Sigmoid colon (tissue), 7 donors: ENCODE data around the gene SKI. TPM values are rescaled to one million over a fixed set of nuclear protein-coding genes. Genes with fewer than 3 reads are reported as not detected.

Experiments
- DNase-seq: peaks from one replicate; pipeline ENCODE4 v3.0.0-alpha.2; 2019
- H3K27ac ChIP-seq, 4 donors: fragments of 200-600 bp; sonication (generic); one replicate each; pipeline ENCODE4 v1.5.1; 2016 to 2019; ENCODE audit warnings: mild to moderate bottlenecking in 1 of 4
- H3K27me3 ChIP-seq, 3 donors: fragments of 200-600 bp; sonication (generic); one replicate each; pipeline ENCODE4 v1.5.1; 2019; ENCODE audit warnings: mild to moderate bottlenecking in 1 of 3
- H3K36me3 ChIP-seq, 4 donors: fragments of 200-600 bp; sonication (generic); one replicate each; pipeline ENCODE4 v1.5.1; 2016 to 2019
- H3K4me1 ChIP-seq, 4 donors: fragments of 200-600 bp; sonication (generic); one replicate each; pipeline ENCODE4 v1.5.1; 2017 to 2019
- H3K4me3 ChIP-seq, 4 donors: fragments of 200-600 bp; sonication (generic); one replicate each; pipeline ENCODE4 v1.5.1; 2017 to 2019; ENCODE audit warnings: mild to moderate bottlenecking in 2 of 4, moderate library complexity in 1 of 4
- H3K9me3 ChIP-seq, 4 donors: fragments of 200-600 bp in 3 of 4; sonication (generic) in 3 of 4; one replicate each; pipeline versions ENCODE4 v1.5.1 to v1.6.1; 2013 to 2019
- EP300 ChIP-seq, 4 donors: sonication (generic); formaldehyde crosslinking; IDR thresholded peaks; one replicate each; pipeline ENCODE4 v1.6.1; 2017; ENCODE audit warnings: antibody characterized with exemption in 4 of 4
- POLR2A ChIP-seq, 2 donors: fragments of 450-650 bp; IDR thresholded peaks; one replicate each; pipeline ENCODE4 v1.6.1; 2016; ENCODE audit warnings: antibody characterized with exemption in 2 of 2, mild to moderate bottlenecking in 2 of 2, moderate library complexity in 2 of 2
- POLR2AphosphoS5 ChIP-seq, 4 donors: sonication (generic); formaldehyde crosslinking; IDR thresholded peaks; one replicate each; pipeline ENCODE4 v1.6.1; 2017; ENCODE audit warnings: antibody characterized with exemption in 4 of 4
- WGBS, 2 donors: extraction: QIAGEN DNeasy Blood & Tissue Kit; methylation state at CpG; one replicate each; pipeline ENCODE4 v1.1.7; 2013; 5-methylcytosine and 5-hydroxymethylcytosine counted together
- intact Hi-C: fragments of 100-400 bp; cut with DNase I; formaldehyde crosslinking; loops from one replicate; pipeline ENCODE4 v1.15.1; 2023
- polyA plus RNA-seq, 3 donors: library from polyadenylated mRNA; stranded (reverse); fragments of 200-250 nt; gene quantifications; one replicate each; pipeline ENCODE4 v1.2.3, GENCODE V29; 2013
- total RNA-seq, 4 donors: library from RNA; depleted of rRNA; stranded (reverse); fragments of >200 nt; gene quantifications; one replicate each; pipeline ENCODE4 v1.1.0, GENCODE V29; 2016
- TF ChIP-seq, protein P1 (sequence below), 4 experiments: fragments of 450-650 bp in 3 of 4; fragments of 200-600 bp in 1 of 4; IDR thresholded peaks; one replicate each; pipeline ENCODE4 v1.5.1; 2016 to 2019; ENCODE audit warnings: antibody characterized with exemption in 4 of 4, mild to moderate bottlenecking in 3 of 4, moderate library complexity in 2 of 4
- donor health status: healthy with polysubstance abuse.
- donor health status: Bipolar disorder and iron deficiency.
- donor health status: healthy.

Gene SKI
- total and polyA plus RNA-seq, 7 donors: 5.8 to 50.4 (median 19.3) TPM

DNA sequence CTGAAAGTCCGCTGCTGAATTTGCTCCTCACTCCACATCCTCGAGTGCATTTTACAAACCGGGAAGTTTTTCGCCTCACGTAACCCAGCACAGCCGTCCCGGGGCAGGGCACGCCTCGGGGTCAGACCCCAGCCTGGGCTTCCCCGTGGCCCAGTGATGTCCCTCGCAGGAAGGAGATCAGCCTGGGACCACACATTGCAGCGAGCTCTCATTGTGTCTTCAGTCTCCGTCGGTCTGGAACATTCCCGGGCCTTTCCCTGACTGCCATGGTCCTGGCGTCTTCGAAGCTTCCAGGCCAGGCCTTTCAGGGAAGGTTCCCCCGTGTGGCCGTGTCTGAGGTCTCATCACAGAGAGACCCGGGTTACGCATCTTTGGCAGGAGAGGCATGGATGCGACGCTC, 119.8 kb downstream of the SKI start:
- intact Hi-C loops: no loop called here
- 79 to 83% methylated on average over 23 of the region's 23 CpGs for WGBS, 2 donors
- Histone ChIP-seq H3K27ac (no peak overlapping the region), H3K4me3 (no peak overlapping the region), H3K4me1 (peaks cover 0 to 2% (median 0%) of the 10 kb centered on the region in 4 donors), H3K36me3 (no peaks in the 10 kb centered on the region), H3K9me3 (no peaks in the 10 kb centered on the region), H3K27me3 (no peaks in the 10 kb centered on the region)
- peak; percentile 55 for DNase-seq
- no peak for TF ChIP-seq POLR2AphosphoS5 (IDR thresholded peaks at IDR 0.05)
- TF ChIP-seq, protein P1, sequence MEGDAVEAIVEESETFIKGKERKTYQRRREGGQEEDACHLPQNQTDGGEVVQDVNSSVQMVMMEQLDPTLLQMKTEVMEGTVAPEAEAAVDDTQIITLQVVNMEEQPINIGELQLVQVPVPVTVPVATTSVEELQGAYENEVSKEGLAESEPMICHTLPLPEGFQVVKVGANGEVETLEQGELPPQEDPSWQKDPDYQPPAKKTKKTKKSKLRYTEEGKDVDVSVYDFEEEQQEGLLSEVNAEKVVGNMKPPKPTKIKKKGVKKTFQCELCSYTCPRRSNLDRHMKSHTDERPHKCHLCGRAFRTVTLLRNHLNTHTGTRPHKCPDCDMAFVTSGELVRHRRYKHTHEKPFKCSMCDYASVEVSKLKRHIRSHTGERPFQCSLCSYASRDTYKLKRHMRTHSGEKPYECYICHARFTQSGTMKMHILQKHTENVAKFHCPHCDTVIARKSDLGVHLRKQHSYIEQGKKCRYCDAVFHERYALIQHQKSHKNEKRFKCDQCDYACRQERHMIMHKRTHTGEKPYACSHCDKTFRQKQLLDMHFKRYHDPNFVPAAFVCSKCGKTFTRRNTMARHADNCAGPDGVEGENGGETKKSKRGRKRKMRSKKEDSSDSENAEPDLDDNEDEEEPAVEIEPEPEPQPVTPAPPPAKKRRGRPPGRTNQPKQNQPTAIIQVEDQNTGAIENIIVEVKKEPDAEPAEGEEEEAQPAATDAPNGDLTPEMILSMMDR (IDR thresholded peaks at IDR 0.05): no peak
- no peak for TF ChIP-seq POLR2A (IDR thresholded peaks at IDR 0.05)
- TF ChIP-seq EP300 (IDR thresholded peaks at IDR 0.05): no peak

DNA sequence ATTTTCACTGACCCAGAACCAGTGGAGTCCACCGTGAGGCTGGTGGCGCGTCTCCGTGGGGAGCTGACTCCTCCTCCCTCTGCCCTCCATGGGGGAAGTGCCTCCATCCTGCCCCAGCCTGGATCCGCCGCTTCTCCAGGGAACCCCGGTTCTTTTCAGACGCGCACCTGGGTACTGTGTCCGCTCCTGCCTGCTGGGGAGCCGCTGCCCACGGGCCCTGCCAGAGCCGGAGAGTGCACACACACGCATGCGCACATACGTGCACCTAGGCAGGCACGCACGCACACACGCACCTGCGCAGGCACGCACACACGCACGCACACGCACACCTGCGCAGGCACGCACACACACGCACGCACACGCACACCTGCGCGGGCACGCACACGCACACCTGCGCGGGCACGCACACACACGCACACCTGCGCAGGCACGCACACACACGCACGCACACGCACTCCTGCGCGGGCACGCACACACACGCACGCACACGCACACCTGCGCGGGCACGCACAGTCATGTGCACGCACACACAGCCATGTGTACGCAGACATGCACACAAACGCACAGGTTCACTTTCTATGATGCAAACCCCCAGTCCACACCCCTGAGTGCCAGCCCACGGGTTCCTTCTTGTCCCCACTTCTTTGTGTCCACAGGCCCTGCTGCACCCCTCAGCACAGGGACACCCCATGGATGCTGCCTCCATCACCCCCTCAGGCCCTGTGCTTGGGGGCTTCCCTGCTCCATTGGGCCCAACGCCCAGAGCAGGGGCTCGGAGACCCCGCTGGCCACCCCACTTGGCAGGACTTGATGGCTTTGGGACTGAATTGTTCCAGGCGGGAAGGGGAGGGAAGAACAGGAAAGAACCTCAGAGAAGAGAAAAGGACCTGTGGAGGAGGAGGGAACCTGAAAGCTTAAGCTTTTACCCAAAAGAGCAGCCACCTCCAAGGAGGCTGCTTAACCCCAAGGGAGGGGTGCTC, 120.5 kb downstream of the SKI start:
- no peaks in the 10 kb centered on the region for H3K36me3 ChIP-seq
- no peaks in the 10 kb centered on the region for H3K9me3 ChIP-seq
- no peak overlapping the region for H3K4me3 ChIP-seq
- no peak overlapping the region for H3K27ac ChIP-seq
- WGBS, 2 donors: 92 to 95% methylated on average over 59 of the region's 59 CpGs
- peaks cover 0 to 9% (median 0%) of the 10 kb centered on the region in 4 donors for H3K4me1 ChIP-seq
- TF ChIP-seq, protein P1 (IDR thresholded peaks at IDR 0.05): no peak
- TF ChIP-seq EP300 (IDR thresholded peaks at IDR 0.05) (no peak), POLR2A (IDR thresholded peaks at IDR 0.05) (no peak), POLR2AphosphoS5 (IDR thresholded peaks at IDR 0.05) (no peak)
- H3K27me3 ChIP-seq: no peaks in the 10 kb centered on the region
- intact Hi-C loops: no loop called here
- peak; percentile 53 for DNase-seq

DNA sequence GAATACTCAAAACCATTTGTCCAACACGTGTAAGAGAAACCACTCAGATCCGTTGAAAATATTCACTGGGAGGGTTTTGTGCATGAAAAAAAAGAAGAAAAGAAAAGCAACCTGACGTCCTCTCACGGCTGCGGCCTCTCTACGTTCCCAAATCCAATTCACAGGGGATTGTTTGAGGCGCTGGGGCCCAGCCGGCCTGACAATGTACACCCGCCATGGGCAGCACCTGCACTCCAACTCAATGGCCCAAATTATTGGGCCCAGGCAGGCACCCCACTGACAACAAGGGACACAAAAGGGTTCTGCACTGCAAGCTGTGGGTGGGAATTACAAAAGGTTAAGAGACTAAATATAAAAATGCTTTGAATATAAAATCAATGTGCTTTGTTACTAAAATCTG, 121.7 kb downstream of the SKI start:
- TF ChIP-seq, protein P1 (IDR thresholded peaks at IDR 0.05): no peak
- TF ChIP-seq EP300 (IDR thresholded peaks at IDR 0.05) (no peak), POLR2AphosphoS5 (IDR thresholded peaks at IDR 0.05) (no peak), POLR2A (IDR thresholded peaks at IDR 0.05) (no peak)
- 88 to 89% methylated on average over 9 of the region's 9 CpGs for WGBS, 2 donors
- intact Hi-C loops: no loop called here
- Histone ChIP-seq H3K36me3 (no peaks in the 10 kb centered on the region), H3K27me3 (no peaks in the 10 kb centered on the region), H3K27ac (no peak overlapping the region), H3K4me3 (no peak overlapping the region), H3K9me3 (no peaks in the 10 kb centered on the region), H3K4me1 (peaks cover 0 to 13% (median 4%) of the 10 kb centered on the region in 4 donors)
- DNase-seq: peak; percentile 48

DNA sequence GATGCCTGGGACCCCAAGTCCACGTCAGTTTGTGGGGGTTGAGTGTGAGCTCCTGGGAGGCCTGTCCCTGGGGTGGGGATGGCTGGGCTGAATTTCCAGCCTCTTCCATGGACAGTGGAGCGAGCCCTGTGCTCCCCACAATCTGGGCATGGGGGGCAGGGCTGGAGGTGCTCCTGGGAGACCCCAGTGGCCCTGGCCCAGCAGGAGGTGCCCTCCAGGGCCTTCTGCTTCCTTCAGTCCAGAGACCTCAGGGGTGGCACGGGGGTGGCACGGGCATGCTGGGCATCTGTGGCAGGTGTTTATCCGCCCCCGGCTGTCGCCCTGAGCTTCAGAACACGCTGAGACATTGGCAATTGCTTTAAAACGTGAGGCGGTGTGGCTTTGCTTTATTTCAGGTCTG, 122.4 kb downstream of the SKI start:
- Histone ChIP-seq H3K27ac (no peak overlapping the region), H3K36me3 (no peaks in the 10 kb centered on the region), H3K27me3 (no peaks in the 10 kb centered on the region), H3K9me3 (no peaks in the 10 kb centered on the region), H3K4me3 (no peak overlapping the region), H3K4me1 (peaks cover 0 to 20% (median 11%) of the 10 kb centered on the region in 4 donors)
- TF ChIP-seq, protein P1 (IDR thresholded peaks at IDR 0.05): no peak
- TF ChIP-seq POLR2AphosphoS5 (IDR thresholded peaks at IDR 0.05) (no peak), POLR2A (IDR thresholded peaks at IDR 0.05) (no peak), EP300 (IDR thresholded peaks at IDR 0.05) (no peak)
- intact Hi-C loops: no loop called here
- 85 to 90% methylated on average over 10 of the region's 10 CpGs for WGBS, 2 donors
- DNase-seq: peak; percentile 52
